Smooth muscle cell (in vitro differentiated cells): ENCODE measurements around the gene SF3B2. TPM values are rescaled to one million over a fixed set of nuclear protein-coding genes. Genes with fewer than 3 reads are reported as not detected.
A peak's percentile ranks its signal among the peaks of the same experiment; 100 is the strongest.

Experiments used
- DNase-seq: peaks from one replicate; lab custom pipeline; 2025; ENCODE audit not compliant: unreplicated experiment; lab: John Stamatoyannopoulos, UW
- H2AFZ ChIP-seq: fragments of 200-600 bp; sonication (generic); 2 replicates; pipeline ENCODE4 v1.6.0; 2016; ENCODE audit warnings: antibody characterized with exemption, low read depth, mild to moderate bottlenecking
- H3F3A ChIP-seq: fragments of 200-600 bp; sonication (generic); 2 replicates; pipeline ENCODE4 v1.6.0; 2017; ENCODE audit warnings: antibody characterized with exemption, low read depth
- H3K27ac ChIP-seq: fragments of 200-600 bp; sonication (generic); 2 replicates; pipeline ENCODE4 v1.5.1; 2016; ENCODE audit warnings: low read depth, mild to moderate bottlenecking
- H3K27me3 ChIP-seq: fragments of 200-600 bp; sonication (generic); 2 replicates; pipeline ENCODE4 v1.6.1; 2016; ENCODE audit warnings: low read depth, mild to moderate bottlenecking
- H3K36me3 ChIP-seq: fragments of 200-600 bp; sonication (generic); 2 replicates; pipeline ENCODE4 v1.5.1; 2016; ENCODE audit warnings: low read depth
- H3K4me1 ChIP-seq: fragments of 200-600 bp; sonication (generic); 2 replicates; pipeline ENCODE4 v1.5.1; 2016; ENCODE audit warnings: low read depth
- H3K4me2 ChIP-seq: fragments of 200-600 bp; sonication (generic); 2 replicates; pipeline ENCODE4 v1.6.0; 2016; ENCODE audit warnings: mild to moderate bottlenecking
- H3K4me3 ChIP-seq: fragments of 200-600 bp; sonication (generic); 2 replicates; pipeline ENCODE4 v1.5.1; 2016; ENCODE audit warnings: mild to moderate bottlenecking
- H3K79me2 ChIP-seq: fragments of 200-600 bp; sonication (generic); 2 replicates; pipeline ENCODE4 v1.6.0; 2016; ENCODE audit warnings: low read depth, mild to moderate bottlenecking
- H3K9ac ChIP-seq: fragments of 200-600 bp; sonication (generic); 2 replicates; pipeline ENCODE4 v1.6.0; 2016; ENCODE audit warnings: low read depth
- H3K9me3 ChIP-seq: fragments of 200-600 bp; sonication (generic); replicated peaks from 2 replicates; pipeline ENCODE4 v1.5.1; 2016; ENCODE audit warnings: low read depth
- H4K20me1 ChIP-seq: fragments of 200-600 bp; sonication (generic); 2 replicates; pipeline ENCODE4 v1.6.0; 2016; ENCODE audit warnings: low read depth
- WGBS: methylation state at CpG from one replicate; pipeline ENCODE4 v1.1.7; 2016; ENCODE audit warnings: low lambda C conversion rate; 5-methylcytosine and 5-hydroxymethylcytosine counted together
- polyA plus RNA-seq: library from polyadenylated mRNA; unstranded; fragments of >200 nt; fragmentation: Nextera tagmentation; extraction: Ambion mirVana; gene quantifications from 2 replicates; pipeline ENCODE4 v1.2.1, GENCODE V29; 2016
- total RNA-seq: library from RNA; depleted of rRNA; stranded (reverse); fragments of >200 nt; gene quantifications from 2 replicates; pipeline ENCODE4 v1.2.3, GENCODE V29; 2014
- TF ChIP-seq, protein P1 (sequence below): fragments of 200-600 bp; sonication (generic); IDR thresholded peaks from 2 replicates; pipeline ENCODE4 v1.5.1; 2017; ENCODE audit warnings: borderline replicate concordance, mild to moderate bottlenecking, antibody characterized with exemption; ENCODE audit not compliant: insufficient read depth, poor library complexity, severe bottlenecking

Gene SF3B2
- total and polyA plus RNA-seq, 2 experiments from 2014 or later, result 125 to 182 TPM

DNA sequence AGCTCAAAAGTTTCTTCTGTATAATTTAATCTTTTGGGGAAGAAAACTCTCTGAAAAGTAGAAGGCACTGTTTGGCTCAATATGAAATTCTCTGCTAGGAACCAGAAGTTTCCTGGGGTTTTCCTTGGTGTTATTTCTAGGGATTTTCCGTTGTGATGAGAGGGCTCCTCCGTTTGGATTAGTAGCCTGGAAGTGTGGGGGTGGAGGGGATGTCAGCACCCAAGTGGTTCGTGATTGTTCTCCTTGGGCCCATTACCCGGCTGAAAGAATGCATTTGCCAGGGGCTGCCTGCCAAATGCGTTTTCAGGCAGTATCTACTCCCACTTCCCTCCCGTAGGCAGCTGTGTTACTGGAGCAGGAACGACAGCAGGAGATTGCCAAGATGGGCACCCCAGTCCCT lies 4.3 kb downstream of the SF3B2 start:
- peaks cover 60% of the 10 kb centered on the region for H3K79me2 ChIP-seq

DNA sequence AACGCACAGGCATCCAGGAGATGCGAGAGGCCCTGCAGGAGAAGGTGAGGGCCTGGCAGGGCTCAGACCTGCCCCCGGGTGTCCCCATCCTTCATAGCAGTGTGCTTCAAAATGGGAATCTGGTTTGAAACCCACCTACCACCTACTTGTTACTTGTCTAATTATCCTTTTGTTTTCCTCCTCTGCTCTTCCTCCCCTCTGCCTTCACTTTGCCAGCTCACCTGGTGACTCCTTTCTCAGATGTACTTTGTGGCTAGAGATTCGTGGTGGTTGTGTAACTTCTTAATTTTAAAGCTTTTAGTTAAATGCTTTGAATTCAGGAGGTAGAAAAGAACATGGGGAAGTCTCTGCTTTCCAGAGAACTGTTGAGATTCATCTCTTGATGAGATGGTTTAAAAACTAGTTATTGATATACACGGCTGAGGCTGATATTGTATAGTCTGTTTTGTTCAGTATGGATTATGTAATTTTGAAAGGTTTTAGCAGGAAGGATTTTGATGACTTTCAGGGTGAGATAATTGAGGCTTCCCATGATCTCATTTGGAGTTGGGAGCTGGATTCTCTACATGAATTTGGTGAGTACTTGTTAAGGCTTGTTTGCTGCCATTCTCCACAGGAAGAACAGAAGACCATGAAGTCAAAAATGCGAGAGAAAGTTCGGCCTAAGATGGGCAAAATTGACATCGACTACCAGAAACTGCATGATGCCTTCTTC lies 8.0 kb downstream of the SF3B2 start:
- TF ChIP-seq, protein P1, sequence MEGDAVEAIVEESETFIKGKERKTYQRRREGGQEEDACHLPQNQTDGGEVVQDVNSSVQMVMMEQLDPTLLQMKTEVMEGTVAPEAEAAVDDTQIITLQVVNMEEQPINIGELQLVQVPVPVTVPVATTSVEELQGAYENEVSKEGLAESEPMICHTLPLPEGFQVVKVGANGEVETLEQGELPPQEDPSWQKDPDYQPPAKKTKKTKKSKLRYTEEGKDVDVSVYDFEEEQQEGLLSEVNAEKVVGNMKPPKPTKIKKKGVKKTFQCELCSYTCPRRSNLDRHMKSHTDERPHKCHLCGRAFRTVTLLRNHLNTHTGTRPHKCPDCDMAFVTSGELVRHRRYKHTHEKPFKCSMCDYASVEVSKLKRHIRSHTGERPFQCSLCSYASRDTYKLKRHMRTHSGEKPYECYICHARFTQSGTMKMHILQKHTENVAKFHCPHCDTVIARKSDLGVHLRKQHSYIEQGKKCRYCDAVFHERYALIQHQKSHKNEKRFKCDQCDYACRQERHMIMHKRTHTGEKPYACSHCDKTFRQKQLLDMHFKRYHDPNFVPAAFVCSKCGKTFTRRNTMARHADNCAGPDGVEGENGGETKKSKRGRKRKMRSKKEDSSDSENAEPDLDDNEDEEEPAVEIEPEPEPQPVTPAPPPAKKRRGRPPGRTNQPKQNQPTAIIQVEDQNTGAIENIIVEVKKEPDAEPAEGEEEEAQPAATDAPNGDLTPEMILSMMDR, result no peak
- H3K9ac ChIP-seq, result no peak overlapping the region

More for the DNA sequence above, 4.3 kb downstream of the SF3B2 start:
- H3K4me3 ChIP-seq, result no peak overlapping the region
- no peaks in the 10 kb centered on the region for H3K27me3 ChIP-seq
- TF ChIP-seq, protein P1, result no peak
- H3K27ac ChIP-seq, result no peak overlapping the region
- no peak overlapping the region for H3K9ac ChIP-seq
- DNase-seq, result no peak
- H3K4me1 ChIP-seq, result peaks cover 10% of the 10 kb centered on the region
- peaks cover 7% of the 10 kb centered on the region for H3F3A ChIP-seq
- H3K4me2 ChIP-seq, result no peak overlapping the region
- H2AFZ ChIP-seq, result no peak overlapping the region
- H4K20me1 ChIP-seq, result no peaks in the 10 kb centered on the region
- WGBS, result 89% methylated on average over 7 of the region's 7 CpGs
- no peaks in the 10 kb centered on the region for H3K9me3 ChIP-seq
- H3K36me3 ChIP-seq, result peaks cover 29% of the 10 kb centered on the region

DNA sequence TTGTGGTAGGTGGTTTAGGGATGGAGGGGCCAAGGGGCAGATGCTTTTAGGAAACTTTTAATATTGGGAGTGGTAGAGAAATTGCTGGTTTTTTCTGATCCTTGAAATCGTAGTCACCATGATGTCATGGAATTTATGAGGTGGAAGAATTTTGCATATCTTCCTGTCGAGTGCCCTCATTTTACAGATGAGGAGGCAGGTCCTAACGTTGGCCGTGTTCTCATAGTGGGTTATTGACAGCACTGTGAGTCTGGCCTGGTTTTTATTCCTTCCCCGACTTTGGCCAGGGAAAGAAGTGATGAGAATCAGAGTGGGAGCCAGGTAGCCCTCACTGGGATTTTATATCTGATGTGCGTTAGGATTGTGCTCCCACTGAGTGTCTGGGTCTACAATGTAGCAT lies 9.1 kb downstream of the SF3B2 start:
- no peak for DNase-seq
- no peak overlapping the region for H3K4me2 ChIP-seq
- H3K4me1 ChIP-seq, result no peaks in the 10 kb centered on the region
- no peaks in the 10 kb centered on the region for H3K27me3 ChIP-seq
- no peaks in the 10 kb centered on the region for H3K9me3 ChIP-seq
- TF ChIP-seq, protein P1, result no peak
- peaks cover 25% of the 10 kb centered on the region for H3F3A ChIP-seq
- no peak overlapping the region for H3K9ac ChIP-seq
- H3K27ac ChIP-seq, result no peak overlapping the region
- WGBS, result 91% methylated on average over 6 of the region's 6 CpGs
- no peak overlapping the region for H3K4me3 ChIP-seq
- peaks cover 57% of the 10 kb centered on the region for H3K79me2 ChIP-seq
- peaks cover 11% of the 10 kb centered on the region for H4K20me1 ChIP-seq
- peaks cover 39% of the 10 kb centered on the region for H3K36me3 ChIP-seq
- H2AFZ ChIP-seq, result no peak overlapping the region

More for the DNA sequence above, 8.0 kb downstream of the SF3B2 start:
- DNase-seq, result no peak
- H3K4me3 ChIP-seq, result no peak overlapping the region
- H3K9me3 ChIP-seq, result no peaks in the 10 kb centered on the region
- peaks cover 10% of the 10 kb centered on the region for H4K20me1 ChIP-seq
- no peak overlapping the region for H2AFZ ChIP-seq
- peak overlapping the region; percentile 38 for H3K27ac ChIP-seq
- 79% methylated on average over 8 of the region's 8 CpGs for WGBS
- no peaks in the 10 kb centered on the region for H3K4me1 ChIP-seq
- no peaks in the 10 kb centered on the region for H3K27me3 ChIP-seq
- no peak overlapping the region for H3K4me2 ChIP-seq
- H3K79me2 ChIP-seq, result peaks cover 60% of the 10 kb centered on the region
- H3K36me3 ChIP-seq, result peaks cover 40% of the 10 kb centered on the region
- peaks cover 17% of the 10 kb centered on the region for H3F3A ChIP-seq

DNA sequence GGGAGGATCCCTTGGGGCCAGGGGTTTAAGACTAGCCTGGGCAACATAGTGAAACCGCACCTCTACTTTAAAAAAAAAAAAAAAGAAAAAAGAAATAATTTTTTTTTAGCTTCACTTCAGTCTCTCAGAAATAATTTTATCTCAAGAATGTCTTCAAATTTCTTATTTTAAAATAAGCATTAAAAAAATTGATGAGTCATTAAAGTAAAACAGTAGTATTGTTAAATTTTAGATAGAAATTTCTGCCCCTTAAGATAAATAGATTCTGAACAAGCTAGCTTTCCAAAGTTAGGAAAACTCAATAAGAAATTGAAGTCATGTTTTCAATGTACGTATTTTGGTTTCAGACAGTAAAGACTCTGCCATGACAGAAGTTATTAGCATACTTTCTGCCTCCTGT lies 10.2 kb downstream of the SF3B2 start:
- H3K4me3 ChIP-seq, result no peak overlapping the region
- H3K4me2 ChIP-seq, result no peak overlapping the region
- no peaks in the 10 kb centered on the region for H3K9me3 ChIP-seq
- no peaks in the 10 kb centered on the region for H3K4me1 ChIP-seq
- no peak overlapping the region for H2AFZ ChIP-seq
- 100% methylated on average over 2 of the region's 2 CpGs for WGBS
- H3K79me2 ChIP-seq, result peaks cover 54% of the 10 kb centered on the region
- DNase-seq, result no peak
- H3K36me3 ChIP-seq, result peaks cover 32% of the 10 kb centered on the region
- peaks cover 37% of the 10 kb centered on the region for H3F3A ChIP-seq
- H3K27ac ChIP-seq, result no peak overlapping the region
- TF ChIP-seq, protein P1, result no peak
- peaks cover 22% of the 10 kb centered on the region for H4K20me1 ChIP-seq
- H3K27me3 ChIP-seq, result no peaks in the 10 kb centered on the region
- no peak overlapping the region for H3K9ac ChIP-seq
